Stomach (tissue), 9 donors: Measurements from ENCODE around the gene SKI. TPM values are rescaled to one million over a fixed set of nuclear protein-coding genes. Genes with fewer than 3 reads are reported as not detected.
A peak's percentile ranks its signal among the peaks of the same experiment; 100 is the strongest.

ENCODE experiments used
- DNase-seq, 2 donors: peaks; one replicate each; pipeline versions ENCODE4 v3.0.0 to v3.0.0-alpha.2; 2013 to 2019
- H3K27ac ChIP-seq, 5 donors: fragments of 200-600 bp in 4 of 5; sonication (generic) in 4 of 5; one replicate each; pipeline ENCODE4 v1.5.1; 2013 to 2019; ENCODE audit warnings: mild to moderate bottlenecking in 1 of 5, moderate library complexity in 1 of 5
- H3K27me3 ChIP-seq, 3 donors: fragments of 200-600 bp; sonication (generic); one replicate each; pipeline ENCODE4 v1.5.1; 2017 to 2019; ENCODE audit warnings: mixed run types in 1 of 3
- H3K36me3 ChIP-seq, 4 donors: fragments of 200-600 bp; sonication (generic); 1 replicate in 3 of 4; 2 replicates in 1 of 4; pipeline ENCODE4 v1.5.1; 2016 to 2019
- H3K4me1 ChIP-seq, 4 donors: fragments of 200-600 bp; sonication (generic); one replicate each; pipeline ENCODE4 v1.5.1; 2016 to 2019
- H3K4me3 ChIP-seq, 4 donors: fragments of 200-600 bp; sonication (generic) in 3 of 4; one replicate each; pipeline ENCODE4 v1.5.1; 2016 to 2019; ENCODE audit warnings: mild to moderate bottlenecking in 1 of 4
- H3K9me3 ChIP-seq, 4 donors: fragments of 200-600 bp; sonication (generic); one replicate each; pipeline ENCODE4 v1.5.1; 2016 to 2019
- EP300 ChIP-seq: sonication (generic); formaldehyde crosslinking; IDR thresholded peaks from one replicate; pipeline ENCODE4 v1.6.1; 2017; ENCODE audit warnings: antibody characterized with exemption
- POLR2A ChIP-seq, 4 donors: fragments of 450-650 bp; IDR thresholded peaks; one replicate each; pipeline ENCODE4 v1.6.1; 2016; ENCODE audit warnings: antibody characterized with exemption in 4 of 4, control low read depth in 2 of 4, mild to moderate bottlenecking in 1 of 4, moderate library complexity in 1 of 4
- POLR2AphosphoS5 ChIP-seq, 3 donors: sonication (generic); formaldehyde crosslinking; IDR thresholded peaks; one replicate each; pipeline ENCODE4 v1.6.1; 2016; ENCODE audit warnings: antibody characterized with exemption in 3 of 3
- WGBS, 5 donors: extraction: QIAGEN DNeasy Blood & Tissue Kit in 3 of 5; methylation state at CpG; one replicate each; pipeline versions ENCODE4 v1.1.5 to v1.1.7; 2013 to 2018; 5-methylcytosine and 5-hydroxymethylcytosine counted together
- intact Hi-C: fragments of 100-400 bp; cut with DNase I; formaldehyde crosslinking; loops from one replicate; pipeline ENCODE4 v1.15.1; 2023; ENCODE audit warnings: low total_unique reads
- polyA plus RNA-seq, 3 donors: library from polyadenylated mRNA; stranded (reverse); fragments of 200-250 nt; gene quantifications; one replicate each; pipeline ENCODE4 v1.2.3, GENCODE V29; 2013
- total RNA-seq, 5 donors: library from RNA; depleted of rRNA; stranded (reverse); fragments of >200 nt; gene quantifications; one replicate each; pipeline versions ENCODE4 v1.1.0 to v1.2.3, GENCODE V29; 2014 to 2016
- TF ChIP-seq, protein P1 (sequence below), 7 experiments: fragments of 450-650 bp in 4 of 7; fragments of 200-600 bp in 3 of 7; sonication (generic) in 3 of 7; IDR thresholded peaks; one replicate each; pipeline ENCODE4 v1.5.1; 2016 to 2019; ENCODE audit warnings: antibody characterized with exemption in 7 of 7, control low read depth in 2 of 7, mild to moderate bottlenecking in 1 of 7
- donor health status: healthy with polysubstance abuse.
- donor health status: Bipolar disorder and iron deficiency.
- donor health status: healthy.

SKI gene
- total and polyA plus RNA-seq, 8 donors, result 7.4 to 84.0 (median 21.0) TPM

DNA sequence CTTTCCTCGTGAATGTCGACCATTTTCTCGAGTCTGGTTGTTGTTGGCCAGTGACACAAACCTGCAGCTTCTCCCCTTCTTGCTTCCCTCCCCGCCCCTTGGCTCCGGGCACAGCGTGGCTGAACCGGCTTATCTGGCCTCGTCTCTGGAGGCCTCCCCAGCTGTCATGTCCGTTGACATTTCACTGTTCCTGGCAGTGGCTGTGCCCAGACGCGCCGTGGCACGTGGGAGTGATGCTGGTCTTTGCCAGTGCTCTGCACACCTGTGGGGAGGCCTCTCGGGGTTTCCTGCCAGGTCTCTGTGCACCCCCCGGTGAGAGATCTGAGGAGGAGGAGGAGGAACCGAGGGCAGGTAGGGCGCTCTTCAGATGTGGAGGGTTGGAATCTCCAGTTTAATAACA, 23.7 kb downstream of the SKI start:
- Histone ChIP-seq H3K4me3 (no peak overlapping the region), H3K27me3 (no peaks in the 10 kb centered on the region), H3K9me3 (peaks cover 0 to 6% (median 0%) of the 10 kb centered on the region in 4 donors), H3K36me3 (peaks cover 0 to 18% (median 3%) of the 10 kb centered on the region in 4 donors), H3K27ac (peak overlapping the region in 2 of 5 donors; percentile 7 to 79), H3K4me1 (peaks cover 73 to 100% (median 86%) of the 10 kb centered on the region in 4 donors)
- WGBS, 5 donors, result 36 to 67% (median 44%) methylated on average over 12 to 17 of the region's 17 CpGs
- TF ChIP-seq, protein P1, sequence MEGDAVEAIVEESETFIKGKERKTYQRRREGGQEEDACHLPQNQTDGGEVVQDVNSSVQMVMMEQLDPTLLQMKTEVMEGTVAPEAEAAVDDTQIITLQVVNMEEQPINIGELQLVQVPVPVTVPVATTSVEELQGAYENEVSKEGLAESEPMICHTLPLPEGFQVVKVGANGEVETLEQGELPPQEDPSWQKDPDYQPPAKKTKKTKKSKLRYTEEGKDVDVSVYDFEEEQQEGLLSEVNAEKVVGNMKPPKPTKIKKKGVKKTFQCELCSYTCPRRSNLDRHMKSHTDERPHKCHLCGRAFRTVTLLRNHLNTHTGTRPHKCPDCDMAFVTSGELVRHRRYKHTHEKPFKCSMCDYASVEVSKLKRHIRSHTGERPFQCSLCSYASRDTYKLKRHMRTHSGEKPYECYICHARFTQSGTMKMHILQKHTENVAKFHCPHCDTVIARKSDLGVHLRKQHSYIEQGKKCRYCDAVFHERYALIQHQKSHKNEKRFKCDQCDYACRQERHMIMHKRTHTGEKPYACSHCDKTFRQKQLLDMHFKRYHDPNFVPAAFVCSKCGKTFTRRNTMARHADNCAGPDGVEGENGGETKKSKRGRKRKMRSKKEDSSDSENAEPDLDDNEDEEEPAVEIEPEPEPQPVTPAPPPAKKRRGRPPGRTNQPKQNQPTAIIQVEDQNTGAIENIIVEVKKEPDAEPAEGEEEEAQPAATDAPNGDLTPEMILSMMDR (IDR thresholded peaks at IDR 0.05), result no peak
- no peak for TF ChIP-seq EP300
- no peak for TF ChIP-seq POLR2A (IDR thresholded peaks at IDR 0.05)
- DNase-seq, result peak in 1 of 2 donors; percentile 55
- intact Hi-C loops, result no loop called here

DNA sequence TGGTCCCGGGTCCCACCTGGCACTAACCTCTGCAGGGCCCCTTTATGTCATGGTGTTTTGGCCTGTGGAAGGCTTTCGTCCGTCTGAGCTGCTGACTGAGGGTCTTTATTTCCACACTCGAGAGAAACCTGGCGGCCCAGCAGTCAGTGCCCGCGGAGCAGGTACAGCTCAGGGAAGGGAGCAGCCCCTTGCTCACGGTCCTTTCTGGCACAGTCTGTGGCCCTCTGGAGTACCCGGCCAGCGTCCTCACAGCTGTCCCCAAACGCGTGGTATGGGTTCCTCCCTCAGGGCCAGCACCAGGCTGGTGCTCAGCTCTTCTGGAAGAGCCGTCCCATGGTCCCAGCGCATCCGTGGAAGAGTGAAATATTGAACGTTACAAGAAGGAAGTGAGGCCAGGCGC, 24.3 kb downstream of the SKI start:
- DNase-seq, result no peak
- TF ChIP-seq POLR2A (IDR thresholded peaks at IDR 0.05), result no peak
- no peak for TF ChIP-seq POLR2AphosphoS5 (IDR thresholded peaks at IDR 0.05)
- TF ChIP-seq, protein P1 (IDR thresholded peaks at IDR 0.05), result no peak
- TF ChIP-seq EP300, result no peak

DNA sequence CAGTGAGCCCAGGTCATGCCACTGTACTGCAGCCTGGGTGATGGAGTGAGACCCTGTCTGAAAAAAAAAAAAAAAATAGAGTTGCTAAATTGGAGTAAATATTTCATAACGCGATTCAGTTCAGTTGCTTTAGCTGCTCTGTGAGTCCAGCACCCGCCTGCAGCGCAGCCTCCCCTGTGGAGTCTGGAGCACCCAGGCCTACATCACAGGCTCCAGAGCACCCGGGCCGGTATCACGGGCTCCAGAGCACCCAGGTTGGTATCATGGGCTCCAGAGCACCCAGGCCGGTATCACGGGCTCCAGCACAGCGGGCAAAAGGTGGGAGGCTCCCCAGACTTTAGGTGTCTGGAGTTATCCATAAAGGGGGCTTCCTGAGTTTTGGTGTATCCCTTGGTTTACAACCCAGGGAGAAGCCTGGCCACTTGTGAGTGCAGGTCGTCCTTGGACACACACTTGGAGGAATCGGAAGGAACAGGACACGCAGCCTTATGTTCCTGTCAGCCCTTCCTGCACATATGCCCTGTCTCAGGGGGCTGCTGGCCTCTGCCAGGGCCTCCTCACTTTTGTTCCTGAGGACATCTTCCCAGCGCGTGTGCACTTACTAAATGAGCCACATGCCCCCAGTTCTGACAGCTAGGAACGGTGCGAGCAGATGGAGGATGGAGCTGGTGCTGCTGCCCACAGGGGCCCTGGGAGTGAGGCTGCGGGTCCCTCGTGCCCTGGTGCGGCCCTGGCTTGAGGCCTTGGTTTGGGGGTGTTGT, 25.1 kb downstream of the SKI start:
- Histone ChIP-seq H3K27me3 (no peaks in the 10 kb centered on the region), H3K4me3 (no peak overlapping the region), H3K9me3 (peaks cover 0 to 6% (median 0%) of the 10 kb centered on the region in 4 donors), H3K27ac (peak overlapping the region in 1 of 5 donors; percentile 79), H3K4me1 (peaks cover 72 to 100% (median 84%) of the 10 kb centered on the region in 4 donors), H3K36me3 (peaks cover 0 to 18% (median 3%) of the 10 kb centered on the region in 4 donors)
- no peak for DNase-seq
- TF ChIP-seq EP300, result no peak
- TF ChIP-seq, protein P1 (IDR thresholded peaks at IDR 0.05), result no peak
- TF ChIP-seq POLR2A (IDR thresholded peaks at IDR 0.05), result no peak
- TF ChIP-seq POLR2AphosphoS5 (IDR thresholded peaks at IDR 0.05), result no peak
- intact Hi-C loops, result no loop called here
- 83 to 94% (median 90%) methylated on average over 20 of the region's 20 CpGs for WGBS, 5 donors

More for the DNA sequence above, 24.3 kb downstream of the SKI start:
- intact Hi-C loops, result no loop called here
- 80 to 94% (median 90%) methylated on average over 14 to 17 of the region's 17 CpGs for WGBS, 5 donors
- H3K9me3 ChIP-seq, result peaks cover 0 to 6% (median 0%) of the 10 kb centered on the region in 4 donors
- no peaks in the 10 kb centered on the region for H3K27me3 ChIP-seq
- peaks cover 0 to 18% (median 3%) of the 10 kb centered on the region in 4 donors for H3K36me3 ChIP-seq
- peak overlapping the region in 2 of 5 donors; percentile 10 to 79 for H3K27ac ChIP-seq
- H3K4me1 ChIP-seq, result peaks cover 72 to 100% (median 85%) of the 10 kb centered on the region in 4 donors
- no peak overlapping the region for H3K4me3 ChIP-seq

DNA sequence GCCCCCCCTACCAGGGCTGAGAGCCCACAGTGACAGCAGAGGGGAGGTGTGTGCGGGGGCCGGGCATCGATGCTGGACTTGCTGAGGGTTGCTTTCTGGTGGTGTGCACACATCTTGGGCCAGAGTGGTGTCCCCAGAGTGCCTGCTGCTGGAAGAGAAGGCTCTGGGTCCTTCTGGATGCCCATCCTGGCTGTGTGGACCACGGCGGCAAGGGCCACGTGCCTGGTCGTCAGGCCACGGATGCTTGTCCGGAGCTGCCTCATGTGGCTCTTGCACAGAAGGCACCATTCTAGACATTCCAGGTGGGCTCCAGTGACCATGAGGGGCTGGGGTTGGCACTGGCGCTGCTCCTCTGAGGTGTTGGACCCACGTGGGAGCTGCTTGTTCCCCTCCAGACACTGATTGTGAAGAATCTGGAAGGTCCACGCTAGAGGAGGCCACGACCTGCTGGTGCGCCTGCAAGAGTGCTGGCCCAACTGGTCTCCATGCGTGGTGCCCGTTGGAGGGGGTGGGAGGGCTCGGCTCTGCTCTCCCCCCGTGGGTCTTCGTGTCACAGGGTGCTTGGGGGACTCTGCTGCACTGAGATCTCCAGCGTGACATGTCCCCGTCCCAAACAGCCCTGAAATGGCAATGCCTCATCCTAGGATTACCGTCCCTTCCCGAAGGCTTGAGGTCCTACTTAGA, 25.8 kb downstream of the SKI start:
- no peak overlapping the region for H3K4me3 ChIP-seq
- no peak for TF ChIP-seq POLR2AphosphoS5 (IDR thresholded peaks at IDR 0.05)
- peaks cover 0 to 6% (median 0%) of the 10 kb centered on the region in 4 donors for H3K9me3 ChIP-seq
- peak overlapping the region in 4 of 5 donors; percentile 14 to 86 (median 80) for H3K27ac ChIP-seq
- intact Hi-C loops, result no loop called here
- no peaks in the 10 kb centered on the region for H3K27me3 ChIP-seq
- DNase-seq, result no peak
- 94 to 95% (median 95%) methylated on average over 20 to 23 of the region's 23 CpGs for WGBS, 5 donors
- H3K36me3 ChIP-seq, result peaks cover 0 to 18% (median 3%) of the 10 kb centered on the region in 4 donors
- peaks cover 72 to 100% (median 84%) of the 10 kb centered on the region in 4 donors for H3K4me1 ChIP-seq
